Activated naive CD8-positive, alpha-beta T cell treated with anti-CD3 and anti-CD28 coated beads, Interleukin-2, amount 10 ng/mL, durations not matched to agents 7 days and 5 days (primary cell): Measurements from ENCODE around the gene STEAP1B. TPM values are rescaled to one million over a fixed set of nuclear protein-coding genes. Genes with fewer than 3 reads are reported as not detected.
A peak's percentile ranks its signal among the peaks of the same experiment; 100 is the strongest.
"Not testable (repeated sequence)": the region's sequence is repeated elsewhere in the genome, so short reads cannot be mapped to it uniquely, and the experiment has no call there.

Experiments
- ATAC-seq: fragments of 150-1000 bp; cut with Tn5 transposase; one replicate; pipeline ENCODE4 v1.10.0; 2021; ENCODE audit warnings: low read depth, moderate library complexity
- POLR2A ChIA-PET: fragments of 350-600 bp; sonication (Branson Sonifier 250); formaldehyde crosslinking; loops from one replicate; lab custom pipeline; 2021; ENCODE audit warnings: antibody characterized with exemption; lab: Charles Lee
- DNase-seq: peaks from one replicate; pipeline ENCODE4 v3.0.0; 2021
- H3K27ac Mint-ChIP-seq: one replicate; pipeline ENCODE4 v1.8.0; 2022; ENCODE audit warnings: mild to moderate bottlenecking, mixed read lengths
- H3K27me3 Mint-ChIP-seq: one replicate; pipeline ENCODE4 v1.8.0; 2022; ENCODE audit warnings: mild to moderate bottlenecking, moderate library complexity, mixed read lengths
- H3K36me3 Mint-ChIP-seq: one replicate; pipeline ENCODE4 v1.8.0; 2021; ENCODE audit warnings: mild to moderate bottlenecking, mixed read lengths
- H3K4me1 Mint-ChIP-seq: one replicate; pipeline ENCODE4 v1.8.0; 2021; ENCODE audit warnings: mixed read lengths
- H3K4me3 Mint-ChIP-seq: one replicate; pipeline ENCODE4 v1.8.0; 2022; ENCODE audit warnings: mild to moderate bottlenecking, moderate library complexity, mixed read lengths
- H3K9me3 Mint-ChIP-seq: one replicate; pipeline ENCODE4 v1.8.0; 2021; ENCODE audit warnings: mixed read lengths
- total RNA-seq, 2 experiments: library from RNA; stranded (reverse); gene quantifications; one replicate each; pipeline ENCODE4 v1.2.3, GENCODE V29; 2021

STEAP1B gene
- total RNA-seq, result under 1 TPM in 1 of 2 experiments, not detected in 1; 0.19 TPM

DNA sequence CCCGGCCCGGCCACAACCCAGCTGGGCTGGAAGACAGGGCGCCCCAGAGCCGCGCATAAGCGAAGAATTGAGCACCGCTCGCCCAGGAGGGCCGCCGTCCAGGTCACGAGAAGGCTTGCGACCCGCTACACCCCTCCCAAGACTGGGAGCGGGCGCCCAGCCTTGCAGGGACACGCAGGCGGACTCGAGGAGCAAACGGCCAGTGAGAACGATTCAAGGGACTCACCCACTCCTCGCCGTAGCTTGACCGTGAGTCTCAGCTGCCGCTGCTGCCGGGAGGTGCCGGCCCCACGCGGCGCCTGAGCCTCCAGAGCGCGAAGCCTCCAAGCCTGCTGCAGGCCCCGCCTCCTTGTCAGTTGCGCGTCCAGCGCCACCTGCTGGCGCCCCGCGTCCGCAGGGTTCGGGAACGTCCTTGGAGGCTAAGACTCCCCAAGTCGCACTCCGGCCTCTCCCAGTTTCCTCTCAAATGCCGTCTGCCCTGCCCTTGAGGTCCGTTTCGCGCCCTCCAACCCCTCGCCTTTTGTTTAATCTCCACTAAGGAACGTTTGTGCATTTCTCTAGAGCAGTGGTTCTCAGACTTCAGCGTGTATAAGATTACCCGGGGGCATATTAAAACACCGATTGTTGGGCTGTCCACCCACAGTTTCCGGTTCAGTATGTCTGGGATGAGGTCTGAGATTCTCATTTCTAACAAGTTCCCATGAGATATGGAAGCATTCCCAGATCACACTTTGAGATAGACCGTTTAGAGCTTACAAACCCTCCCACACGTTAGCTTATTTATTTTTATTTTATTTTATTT is at the start of gene STEAP1B:
Gene STEAP1B, minus strand, starts transcription at position 301 of the 802 bp plus-strand sequence. CDS start 5,333 bp downstream, outside the sequence.
- ATAC-seq (peak; percentile 98), DNase-seq (peak; percentile 93)
- H3K36me3 Mint-ChIP-seq, POLR2A ChIA-PET, H3K4me1 Mint-ChIP-seq, H3K27ac Mint-ChIP-seq, H3K9me3 Mint-ChIP-seq: not testable (repeated sequence)
- peaks cover 29% of the 10 kb centered on the region for H3K27me3 Mint-ChIP-seq
- H3K4me3 Mint-ChIP-seq, result peak within 1 kb of the TSS; percentile 71

DNA sequence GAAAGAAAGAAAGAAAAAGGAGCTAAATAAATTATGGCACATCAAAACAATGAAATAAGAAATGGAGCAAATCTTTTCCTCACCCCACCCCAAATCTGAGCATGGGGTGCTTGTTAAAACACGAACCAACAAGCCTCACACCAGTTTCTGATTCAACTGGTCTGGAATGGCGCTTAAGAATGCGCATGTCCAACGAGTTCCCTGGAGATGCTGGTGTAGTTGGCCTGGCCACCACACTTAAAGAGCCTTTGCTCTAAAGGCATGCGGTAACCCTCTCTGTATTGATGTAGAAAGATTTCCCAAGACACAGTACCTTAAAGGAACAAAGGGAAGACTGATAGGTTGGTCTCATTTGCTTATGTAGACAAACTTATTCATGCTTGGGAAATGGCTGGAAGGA is 49.1 kb upstream of the STEAP1B start:
- ATAC-seq (no peak), DNase-seq (no peak)
- Mint-ChIP-seq H3K27ac (no peak overlapping the region), H3K4me3 (peak overlapping the region; percentile 75), H3K36me3 (no peaks in the 10 kb centered on the region), H3K4me1 (peaks cover 12% of the 10 kb centered on the region), H3K9me3 (no peaks in the 10 kb centered on the region), H3K27me3 (peaks cover 80% of the 10 kb centered on the region)
- POLR2A ChIA-PET, result no interaction called here

DNA sequence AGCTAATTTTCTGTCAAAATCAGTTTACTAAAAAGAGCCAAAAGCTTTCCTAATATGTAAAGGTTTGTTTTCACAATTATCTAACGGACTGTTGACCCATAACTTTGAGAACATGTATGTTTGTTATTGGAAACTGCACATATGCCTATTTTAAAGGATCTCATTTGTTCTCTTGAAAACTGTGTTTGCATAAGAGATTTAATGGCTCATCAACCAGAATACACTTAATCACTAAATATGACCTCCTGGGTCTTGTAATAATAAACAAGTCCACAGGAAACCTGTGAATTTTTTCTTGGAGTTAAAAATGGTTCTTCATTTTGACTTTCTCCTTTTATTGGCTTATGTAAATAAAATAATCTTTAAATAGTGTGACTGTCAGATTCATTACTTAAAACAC is 48.3 kb upstream of the STEAP1B start:
- Mint-ChIP-seq H3K4me1 (peaks cover 12% of the 10 kb centered on the region), H3K4me3 (no peak overlapping the region), H3K27me3 (peaks cover 83% of the 10 kb centered on the region), H3K9me3 (no peaks in the 10 kb centered on the region), H3K36me3 (no peaks in the 10 kb centered on the region), H3K27ac (no peak overlapping the region)
- POLR2A ChIA-PET, result interaction anchor here (0.6 kb wide), 1 partner anchor 101 kb away, joined by 6 read pairs; no protein-coding TSS in a partner anchor
- DNase-seq (no peak), ATAC-seq (no peak)

DNA sequence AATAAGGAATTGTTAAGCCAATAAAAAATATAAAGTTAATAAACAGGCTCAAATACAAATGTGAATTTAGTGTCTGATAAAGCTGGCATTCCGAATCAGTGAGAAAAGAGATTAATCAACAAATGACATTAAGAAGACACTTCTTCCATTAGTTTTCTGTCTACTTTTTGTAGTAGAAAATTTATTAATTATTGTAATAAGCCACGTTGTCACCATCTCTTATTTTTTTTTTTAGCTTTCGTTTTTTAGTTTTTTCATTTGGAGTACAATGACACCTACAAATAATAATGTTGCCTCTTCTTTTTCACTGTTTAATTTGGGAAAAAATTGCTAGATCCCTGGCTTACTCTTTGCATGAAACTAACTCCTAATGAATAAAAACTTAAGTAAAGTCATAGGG is 46.8 kb upstream of the STEAP1B start:
- H3K27me3 Mint-ChIP-seq, result peaks cover 80% of the 10 kb centered on the region
- H3K36me3 Mint-ChIP-seq, result no peaks in the 10 kb centered on the region
- no peak for ATAC-seq
- DNase-seq, result no peak
- no peak overlapping the region for H3K4me3 Mint-ChIP-seq
- H3K27ac Mint-ChIP-seq, result no peak overlapping the region
- POLR2A ChIA-PET, result no interaction called here
- H3K9me3 Mint-ChIP-seq, result no peaks in the 10 kb centered on the region
- H3K4me1 Mint-ChIP-seq, result peaks cover 12% of the 10 kb centered on the region

DNA sequence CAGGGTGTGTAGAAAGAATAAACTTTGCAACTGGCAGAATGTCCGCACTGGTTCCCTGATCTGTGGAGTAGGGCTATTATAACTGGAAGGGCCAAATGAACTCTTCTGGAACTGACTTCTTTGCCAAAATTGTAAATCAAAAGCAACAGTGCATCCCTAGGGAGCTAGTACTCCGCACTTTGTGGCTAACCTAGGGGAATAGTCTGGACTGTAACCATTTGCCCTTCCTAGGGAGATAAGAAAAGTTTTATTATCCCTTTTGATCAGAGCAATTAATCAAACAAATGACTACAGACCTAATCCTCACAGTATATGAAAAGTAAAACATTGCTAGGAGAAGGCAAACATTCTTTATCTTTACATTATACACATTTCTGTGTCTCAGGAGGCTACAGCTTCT is 45.5 kb upstream of the STEAP1B start:
- DNase-seq (no peak), ATAC-seq (no peak)
- Mint-ChIP-seq H3K4me1 (peaks cover 11% of the 10 kb centered on the region), H3K27ac (no peak overlapping the region), H3K4me3 (no peak overlapping the region), H3K9me3 (no peaks in the 10 kb centered on the region), H3K27me3 (peaks cover 68% of the 10 kb centered on the region), H3K36me3 (no peaks in the 10 kb centered on the region)
- POLR2A ChIA-PET, result no interaction called here

DNA sequence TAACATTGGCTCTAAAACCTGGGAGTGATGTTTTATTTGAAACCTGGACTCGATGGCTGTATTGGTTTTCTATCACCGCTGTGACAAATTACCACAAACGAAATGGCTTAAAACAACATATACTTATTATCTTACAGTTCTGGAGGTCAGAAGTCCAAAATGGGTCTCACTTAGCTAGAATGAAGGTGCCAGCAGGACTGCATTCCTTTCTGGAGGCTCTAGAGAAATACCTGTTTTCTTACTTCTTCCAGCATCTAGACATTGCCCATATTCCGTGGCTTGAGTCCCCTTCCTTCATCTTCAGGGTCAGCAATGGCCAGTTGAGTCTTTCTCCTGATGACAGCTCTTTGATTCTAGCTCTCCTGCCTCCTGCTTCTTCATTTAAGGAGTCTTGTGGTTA is 44.3 kb upstream of the STEAP1B start:
- no peak for DNase-seq
- Mint-ChIP-seq H3K27me3 (peaks cover 55% of the 10 kb centered on the region), H3K27ac (no peak overlapping the region), H3K9me3 (no peaks in the 10 kb centered on the region), H3K4me3 (no peak overlapping the region), H3K4me1 (peaks cover 4% of the 10 kb centered on the region), H3K36me3 (no peaks in the 10 kb centered on the region)
- ATAC-seq, result no peak
- POLR2A ChIA-PET, result no interaction called here

DNA sequence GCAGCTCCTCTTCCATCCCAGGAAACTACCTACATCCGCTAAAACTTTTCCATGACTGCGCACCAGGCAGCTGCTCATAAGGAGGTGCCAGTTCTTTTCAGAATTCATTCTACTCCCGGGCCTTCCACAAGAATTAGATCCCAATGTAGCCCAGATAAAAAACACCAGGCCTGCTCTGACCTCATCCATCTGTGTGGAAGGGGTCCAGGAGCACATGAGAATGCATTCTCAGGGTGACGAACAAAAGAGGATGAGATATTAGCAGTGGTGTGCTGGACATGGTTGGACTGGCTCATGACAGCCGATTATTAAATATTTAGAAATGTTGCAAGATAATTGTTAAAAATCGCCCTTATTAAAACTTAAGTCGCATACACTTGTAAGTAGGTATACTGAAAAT is 43.2 kb upstream of the STEAP1B start:
- H3K4me3 Mint-ChIP-seq, result no peak overlapping the region
- ATAC-seq (no peak), DNase-seq (no peak)
- no peaks in the 10 kb centered on the region for H3K36me3 Mint-ChIP-seq
- POLR2A ChIA-PET, result no interaction called here
- no peak overlapping the region for H3K27ac Mint-ChIP-seq
- no peaks in the 10 kb centered on the region for H3K9me3 Mint-ChIP-seq
- H3K27me3 Mint-ChIP-seq, result peaks cover 46% of the 10 kb centered on the region
- H3K4me1 Mint-ChIP-seq, result peaks cover 4% of the 10 kb centered on the region

DNA sequence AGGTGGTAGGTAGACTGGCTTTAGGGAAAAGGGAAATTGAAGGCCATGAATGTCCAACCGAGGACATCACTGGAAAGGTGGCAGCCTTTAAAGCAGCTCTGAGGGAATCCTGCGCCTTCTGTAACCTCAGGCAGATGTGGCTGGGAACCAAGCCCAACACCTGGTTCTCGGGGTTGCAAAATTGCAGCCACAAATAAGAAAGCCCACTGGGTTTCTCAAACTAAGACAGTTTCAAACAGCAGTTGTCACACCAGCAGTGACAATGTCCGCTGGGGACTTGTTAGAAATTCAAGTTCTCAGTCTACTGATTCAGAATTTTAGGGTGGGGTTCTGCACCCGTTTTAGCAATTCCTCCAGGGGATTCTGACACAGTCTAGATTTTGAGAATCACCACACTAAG is 42.7 kb upstream of the STEAP1B start:
- peaks cover 4% of the 10 kb centered on the region for H3K4me1 Mint-ChIP-seq
- H3K9me3 Mint-ChIP-seq, result no peaks in the 10 kb centered on the region
- ATAC-seq, result no peak
- H3K4me3 Mint-ChIP-seq, result no peak overlapping the region
- POLR2A ChIA-PET, result no interaction called here
- no peaks in the 10 kb centered on the region for H3K36me3 Mint-ChIP-seq
- peaks cover 41% of the 10 kb centered on the region for H3K27me3 Mint-ChIP-seq
- no peak overlapping the region for H3K27ac Mint-ChIP-seq
- DNase-seq, result no peak

DNA sequence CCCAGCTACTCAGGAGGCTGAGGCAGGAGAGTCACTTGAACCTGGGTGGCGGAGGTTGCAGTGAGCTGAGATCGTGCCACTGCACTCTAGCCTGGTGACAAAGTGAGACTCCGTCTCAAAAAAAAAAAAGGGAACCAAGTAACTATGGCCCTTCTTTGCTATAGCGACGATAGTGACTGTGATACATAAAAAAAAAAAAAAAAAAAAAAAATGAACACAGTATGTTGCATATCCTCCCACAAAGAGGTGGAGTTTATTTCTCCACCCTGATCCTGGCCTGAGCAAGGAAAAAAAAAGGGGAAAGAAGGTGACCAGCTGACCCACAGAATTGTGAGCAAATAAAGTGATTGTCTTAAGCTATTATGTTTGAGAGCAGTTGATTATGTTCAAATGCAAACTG is 42.3 kb upstream of the STEAP1B start:
- DNase-seq (no peak), ATAC-seq (no peak)
- Mint-ChIP-seq H3K9me3 (no peaks in the 10 kb centered on the region), H3K36me3 (no peaks in the 10 kb centered on the region), H3K27me3 (peaks cover 42% of the 10 kb centered on the region), H3K27ac (no peak overlapping the region), H3K4me3 (no peak overlapping the region), H3K4me1 (peaks cover 4% of the 10 kb centered on the region)
- POLR2A ChIA-PET, result no interaction called here

DNA sequence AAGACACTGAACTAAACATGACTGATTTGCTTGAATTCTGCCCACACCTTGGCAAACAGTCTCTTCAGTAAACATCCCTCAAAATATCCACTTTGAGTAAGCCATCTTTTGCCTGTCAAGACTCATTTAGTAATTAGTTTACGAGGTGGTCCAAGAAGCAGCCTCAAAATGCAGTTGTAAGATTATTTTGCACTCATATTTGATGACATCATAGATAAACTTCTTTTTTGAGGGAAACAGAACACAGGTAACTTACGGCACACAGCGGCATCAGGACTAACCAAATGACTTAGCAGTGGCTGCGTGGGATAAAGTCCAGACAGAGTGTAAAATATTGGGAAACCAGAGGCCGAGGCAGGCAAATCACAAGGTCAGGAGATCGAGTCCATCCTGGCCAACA is 41.8 kb upstream of the STEAP1B start:
- Mint-ChIP-seq H3K36me3 (no peaks in the 10 kb centered on the region), H3K27me3 (peaks cover 38% of the 10 kb centered on the region), H3K27ac (no peak overlapping the region), H3K9me3 (no peaks in the 10 kb centered on the region), H3K4me3 (no peak overlapping the region), H3K4me1 (peaks cover 4% of the 10 kb centered on the region)
- POLR2A ChIA-PET, result no interaction called here
- DNase-seq (no peak), ATAC-seq (no peak)

DNA sequence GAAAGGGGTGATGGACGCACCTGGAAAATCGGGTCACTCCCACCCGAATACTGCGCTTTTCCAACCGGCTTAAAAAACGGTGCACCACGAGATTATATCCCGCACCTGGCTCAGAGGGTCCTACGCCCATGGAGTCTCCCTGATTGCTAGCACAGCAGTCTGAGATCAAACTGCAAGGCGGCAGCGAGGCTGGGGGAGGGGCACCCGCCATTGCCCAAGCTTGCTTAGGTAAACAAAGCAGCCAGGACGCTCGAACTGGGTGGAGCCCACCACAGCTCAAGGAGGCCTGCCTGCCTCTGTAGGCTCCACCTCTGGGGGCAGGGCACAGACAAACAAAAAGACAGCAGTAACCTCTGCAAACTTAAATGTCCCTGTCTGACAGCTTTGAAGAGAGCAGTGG is 28.5 kb upstream of the STEAP1B start:
- H3K36me3 Mint-ChIP-seq, H3K9me3 Mint-ChIP-seq, H3K27me3 Mint-ChIP-seq, H3K4me1 Mint-ChIP-seq, H3K4me3 Mint-ChIP-seq, DNase-seq, H3K27ac Mint-ChIP-seq, POLR2A ChIA-PET, ATAC-seq: not testable (repeated sequence)

DNA sequence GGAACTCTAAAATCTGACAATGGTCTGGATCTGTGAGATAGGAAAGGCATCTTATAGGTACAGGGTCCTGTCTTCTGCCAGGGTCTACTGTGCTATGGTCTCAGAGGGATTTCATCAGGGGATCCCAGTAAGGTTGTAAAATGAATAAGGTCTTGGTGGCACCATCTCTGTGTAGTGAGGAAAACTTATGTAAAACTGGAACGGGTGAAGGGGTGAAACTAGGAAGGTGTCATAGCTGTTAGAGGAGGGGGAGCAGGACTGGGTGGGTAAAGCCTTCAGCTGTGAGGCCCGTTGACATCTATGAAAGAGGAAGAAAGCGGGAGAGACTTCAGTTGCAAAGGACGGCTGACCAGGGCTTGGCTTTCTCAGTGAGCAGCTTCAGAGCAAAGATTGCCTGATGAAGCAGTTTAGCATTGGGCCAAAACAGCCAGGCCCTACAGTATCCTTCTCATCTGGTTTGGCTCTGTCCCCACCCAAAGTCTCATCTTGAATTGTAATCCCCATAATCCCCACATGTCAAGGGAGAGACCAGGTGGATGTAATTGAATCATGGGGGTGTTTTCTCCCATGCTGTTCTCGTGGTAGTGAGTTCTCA is 24.5 kb upstream of the STEAP1B start:
- H3K9me3 Mint-ChIP-seq, ATAC-seq, POLR2A ChIA-PET, DNase-seq, H3K27ac Mint-ChIP-seq, H3K4me1 Mint-ChIP-seq, H3K4me3 Mint-ChIP-seq, H3K36me3 Mint-ChIP-seq: not testable (repeated sequence)
- H3K27me3 Mint-ChIP-seq, result peaks cover 19% of the 10 kb centered on the region

DNA sequence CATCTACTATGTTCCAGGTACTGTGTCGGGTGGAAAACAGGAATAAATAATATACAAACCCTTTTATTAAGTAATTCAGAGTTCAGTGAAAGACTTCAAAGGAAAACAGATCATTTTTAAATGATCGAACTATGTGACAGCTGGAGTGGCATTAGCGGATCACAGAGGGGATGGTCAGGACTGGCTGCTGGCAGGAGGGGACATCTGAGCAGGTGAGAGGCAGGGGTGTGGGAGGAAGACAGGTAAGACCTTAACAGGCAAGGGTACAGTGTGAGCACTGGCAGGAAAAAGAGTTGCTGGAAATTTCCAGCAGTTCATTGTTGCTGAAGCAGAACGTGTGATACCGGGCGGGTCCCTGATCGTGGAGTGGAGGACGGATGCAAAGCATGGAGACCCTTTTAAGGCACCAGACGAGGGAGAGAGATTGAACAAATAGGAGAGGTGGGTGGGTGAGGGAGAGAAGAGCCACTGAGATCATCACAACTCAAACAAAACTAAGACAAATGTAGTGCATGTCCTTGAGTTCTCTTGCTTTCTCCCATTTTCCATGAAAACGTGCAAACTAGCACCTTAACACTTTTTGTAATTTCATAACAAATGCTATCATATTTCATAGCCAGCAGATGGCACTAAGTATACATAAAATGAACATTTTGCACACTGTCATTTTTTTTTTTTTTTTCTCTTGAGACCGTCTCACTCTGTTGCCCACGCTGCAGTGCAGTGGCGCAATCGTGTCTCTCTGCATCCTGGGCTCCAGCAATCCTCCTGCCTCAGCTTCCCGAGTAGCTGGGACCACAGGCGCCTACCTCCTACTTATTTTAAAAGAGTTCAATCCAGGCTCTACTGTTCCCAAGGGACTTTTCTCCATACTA is 23.7 kb upstream of the STEAP1B start:
- H3K4me1 Mint-ChIP-seq, POLR2A ChIA-PET, H3K9me3 Mint-ChIP-seq, DNase-seq, H3K36me3 Mint-ChIP-seq, H3K27ac Mint-ChIP-seq: not testable (repeated sequence)
- peak; percentile 67 for ATAC-seq
- peaks cover 19% of the 10 kb centered on the region for H3K27me3 Mint-ChIP-seq
- H3K4me3 Mint-ChIP-seq, result peak overlapping the region; percentile 37
